ENCODE measurements around the gene GAS6.

DNA sequence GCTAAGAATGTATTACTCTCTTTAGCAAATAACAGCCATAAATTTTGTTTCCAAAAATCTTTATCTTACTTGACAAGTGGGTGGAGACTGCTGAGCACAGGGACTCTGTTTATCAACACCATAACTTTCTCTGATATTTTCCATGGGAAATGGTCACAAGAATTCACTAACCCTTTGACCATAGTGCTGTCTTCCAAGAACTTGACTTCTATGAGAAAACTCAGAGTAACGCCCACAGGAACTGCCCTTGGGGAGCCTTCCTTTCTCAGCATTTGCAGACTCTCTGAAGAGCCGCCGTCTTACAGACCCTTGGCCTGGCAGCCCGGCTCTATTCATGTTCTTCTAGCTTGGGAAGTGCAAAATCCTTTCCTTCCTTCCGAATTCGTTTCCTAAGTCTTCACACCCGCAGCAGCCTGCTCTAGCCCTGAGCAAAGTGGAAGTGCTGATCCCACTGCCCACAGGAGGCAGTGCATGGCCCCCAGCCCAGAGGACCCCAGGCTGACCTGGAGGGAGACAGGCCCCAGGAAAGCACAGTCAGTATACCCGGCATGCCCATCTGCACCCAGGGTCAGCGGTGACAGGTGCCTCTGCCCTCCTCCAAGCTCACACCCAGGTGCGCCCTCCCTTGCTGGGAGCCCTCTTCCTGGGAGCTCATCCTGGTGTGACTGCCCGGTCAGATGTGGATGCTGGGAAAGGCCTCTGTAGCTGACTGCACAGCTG is 10.2 kb downstream of the GAS6 start:
- TF ChIP-seq, protein P1, sequence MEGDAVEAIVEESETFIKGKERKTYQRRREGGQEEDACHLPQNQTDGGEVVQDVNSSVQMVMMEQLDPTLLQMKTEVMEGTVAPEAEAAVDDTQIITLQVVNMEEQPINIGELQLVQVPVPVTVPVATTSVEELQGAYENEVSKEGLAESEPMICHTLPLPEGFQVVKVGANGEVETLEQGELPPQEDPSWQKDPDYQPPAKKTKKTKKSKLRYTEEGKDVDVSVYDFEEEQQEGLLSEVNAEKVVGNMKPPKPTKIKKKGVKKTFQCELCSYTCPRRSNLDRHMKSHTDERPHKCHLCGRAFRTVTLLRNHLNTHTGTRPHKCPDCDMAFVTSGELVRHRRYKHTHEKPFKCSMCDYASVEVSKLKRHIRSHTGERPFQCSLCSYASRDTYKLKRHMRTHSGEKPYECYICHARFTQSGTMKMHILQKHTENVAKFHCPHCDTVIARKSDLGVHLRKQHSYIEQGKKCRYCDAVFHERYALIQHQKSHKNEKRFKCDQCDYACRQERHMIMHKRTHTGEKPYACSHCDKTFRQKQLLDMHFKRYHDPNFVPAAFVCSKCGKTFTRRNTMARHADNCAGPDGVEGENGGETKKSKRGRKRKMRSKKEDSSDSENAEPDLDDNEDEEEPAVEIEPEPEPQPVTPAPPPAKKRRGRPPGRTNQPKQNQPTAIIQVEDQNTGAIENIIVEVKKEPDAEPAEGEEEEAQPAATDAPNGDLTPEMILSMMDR (IDR thresholded peaks at IDR 0.05; ENCODE audit: borderline replicate concordance, extremely low read depth, low read length, poor library complexity, severe bottlenecking) = no peak
- TF ChIP-seq EZH2 (IDR thresholded peaks at IDR 0.05; ENCODE audit: borderline replicate concordance, low read depth, low read length, severe bottlenecking) = no peak

Data from DND-41 (cell line).